GM23338 (cell line): ENCODE measurements around the gene RNF41. TPM values are rescaled to one million over a fixed set of nuclear protein-coding genes. Genes with fewer than 3 reads are reported as not detected.

ENCODE experiments used
- ATAC-seq: fragments of 200-7000 bp; cut with Tn5 transposase; 3 replicates; pipeline ENCODE4 v1.9.1; 2020
- DNase-seq: peaks from one replicate; pipeline ENCODE4 v3.0.0-alpha.2; 2015; ENCODE audit warnings: low spot score
- H2AFZ ChIP-seq: fragments of 200-600 bp; sonication (generic); 2 replicates; pipeline ENCODE4 v1.8.0; 2016; ENCODE audit warnings: antibody characterized with exemption, mild to moderate bottlenecking, moderate library complexity
- H3F3A ChIP-seq: fragments of 200-600 bp; sonication (generic); replicated peaks from 2 replicates; pipeline ENCODE4 v1.8.0; 2017; ENCODE audit warnings: antibody characterized with exemption, mixed run types, low read depth
- H3K27ac ChIP-seq: fragments of 200-600 bp; sonication (generic); 2 replicates; pipeline ENCODE4 v1.6.1; 2016; ENCODE audit warnings: low read depth
- H3K27me3 ChIP-seq: fragments of 200-600 bp; sonication (generic); 2 replicates; pipeline ENCODE4 v1.8.0; 2016; ENCODE audit warnings: mild to moderate bottlenecking, mixed run types, moderate library complexity; ENCODE audit not compliant: insufficient read depth
- H3K36me3 ChIP-seq: fragments of 200-600 bp; sonication (generic); 2 replicates; pipeline ENCODE4 v1.8.0; 2016; ENCODE audit warnings: mild to moderate bottlenecking; ENCODE audit not compliant: insufficient read depth
- H3K4me1 ChIP-seq: fragments of 200-600 bp; sonication (generic); 2 replicates; pipeline ENCODE4 v1.8.0; 2016; ENCODE audit warnings: mild to moderate bottlenecking, moderate library complexity; ENCODE audit not compliant: insufficient read depth
- H3K4me2 ChIP-seq: fragments of 200-600 bp; sonication (generic); 2 replicates; pipeline ENCODE4 v1.7.1; 2017; ENCODE audit warnings: mixed run types
- H3K4me3 ChIP-seq: fragments of 200-600 bp; sonication (generic); 2 replicates; pipeline ENCODE4 v1.6.1; 2016; ENCODE audit warnings: mixed run types
- H3K79me2 ChIP-seq: fragments of 200-600 bp; sonication (generic); replicated peaks from 2 replicates; pipeline ENCODE4 v1.8.0; 2017; ENCODE audit warnings: mild to moderate bottlenecking; ENCODE audit not compliant: insufficient read depth
- H3K9me2 ChIP-seq: fragments of 200-600 bp; sonication (generic); 2 replicates; pipeline ENCODE4 v1.8.0; 2017; ENCODE audit not compliant: insufficient read depth
- H4K20me1 ChIP-seq: fragments of 200-600 bp; sonication (generic); replicated peaks from 2 replicates; pipeline ENCODE4 v1.8.0; 2017; ENCODE audit warnings: mild to moderate bottlenecking; ENCODE audit not compliant: insufficient read depth
- H3K27ac Mint-ChIP-seq: 2 replicates; pipeline ENCODE4 v1.8.0; 2020; ENCODE audit warnings: inconsistent platforms, mild to moderate bottlenecking, moderate library complexity, mixed read lengths
- H3K27me3 Mint-ChIP-seq: 3 replicates; pipeline ENCODE4 v1.8.0; 2022; ENCODE audit warnings: low read depth, mild to moderate bottlenecking, moderate library complexity, mixed read lengths, inconsistent platforms; ENCODE audit not compliant: insufficient read depth, poor library complexity
- H3K36me3 Mint-ChIP-seq: 3 replicates; pipeline ENCODE4 v1.8.0; 2021; ENCODE audit warnings: low read depth, mild to moderate bottlenecking, inconsistent platforms, moderate library complexity, mixed read lengths
- H3K4me1 Mint-ChIP-seq: 3 replicates; pipeline ENCODE4 v1.8.0; 2020; ENCODE audit warnings: mild to moderate bottlenecking, inconsistent platforms, mixed read lengths
- H3K4me3 Mint-ChIP-seq: 3 replicates; pipeline ENCODE4 v1.8.0; 2021; ENCODE audit warnings: moderate library complexity, mild to moderate bottlenecking, inconsistent platforms, mixed read lengths
- H3K9me3 Mint-ChIP-seq: 3 replicates; pipeline ENCODE4 v1.8.0; 2020; ENCODE audit warnings: moderate library complexity, mild to moderate bottlenecking, inconsistent platforms, mixed read lengths
- CREB1 ChIP-seq: fragments of 250-450 bp; sonication (Bioruptor Pico); IDR thresholded peaks from 2 replicates; pipeline ENCODE4 v1.5.0; 2020; ENCODE audit warnings: low read depth, mild to moderate bottlenecking, moderate library complexity
- EZH2 ChIP-seq: fragments of 200-600 bp; sonication (generic); IDR thresholded peaks from one replicate; pipeline ENCODE4 v1.8.0; 2017; ENCODE audit warnings: antibody characterized with exemption, mild to moderate bottlenecking, low read depth; ENCODE audit not compliant: unreplicated experiment
- EZH2phosphoT487 ChIP-seq: fragments of 200-600 bp; sonication (generic); IDR thresholded peaks from one replicate; pipeline ENCODE4 v1.8.1; 2018; ENCODE audit warnings: antibody characterized with exemption; ENCODE audit not compliant: unreplicated experiment
- JUNB ChIP-seq: IDR thresholded peaks from one replicate; pipeline ENCODE4 v1.6.1; 2016; ENCODE audit warnings: antibody characterized with exemption; ENCODE audit not compliant: unreplicated experiment
- NANOG ChIP-seq: IDR thresholded peaks from 2 replicates; pipeline ENCODE4 v1.6.1; 2016; ENCODE audit warnings: antibody characterized with exemption, borderline replicate concordance
- POLR2AphosphoS5 ChIP-seq: IDR thresholded peaks from 2 replicates; pipeline ENCODE4 v1.6.1; 2016; ENCODE audit warnings: antibody characterized with exemption, low read depth
- STAT1 ChIP-seq: IDR thresholded peaks from one replicate; pipeline ENCODE4 v1.6.1; 2016; ENCODE audit warnings: antibody characterized with exemption; ENCODE audit not compliant: unreplicated experiment
- ZNF114 ChIP-seq: fragments of 250-450 bp; sonication (Bioruptor Pico); IDR thresholded peaks from 2 replicates; pipeline ENCODE4 v1.5.0; 2020; ENCODE audit warnings: mild to moderate bottlenecking, moderate library complexity
- ZNF331 ChIP-seq: fragments of 250-450 bp; sonication (Bioruptor Pico); IDR thresholded peaks from 2 replicates; pipeline ENCODE4 v1.5.0; 2020; ENCODE audit warnings: low read depth, mild to moderate bottlenecking, moderate library complexity
- polyA plus RNA-seq: library from polyadenylated mRNA; unstranded; fragments of >200 nt; fragmentation: Nextera tagmentation; extraction: Ambion mirVana; gene quantifications from 2 replicates; pipeline ENCODE4 v1.2.1, GENCODE V29; 2016
- total RNA-seq: library from RNA; depleted of rRNA; stranded (reverse); fragments of >200 nt; shearing (Covaris generic); gene quantifications from 2 replicates; pipeline ENCODE4 v1.2.3, GENCODE V29; 2014
- TF ChIP-seq, protein P1 (sequence below), 2 experiments: fragments of 200-600 bp in 1 of 2; sonication (generic) in 1 of 2; conservative IDR thresholded peaks; 2 replicates each; pipeline versions ENCODE4 v1.5.1 to v1.6.1; 2016 to 2017; ENCODE audit warnings: antibody characterized with exemption in 2 of 2, low read depth in 2 of 2, mild to moderate bottlenecking in 2 of 2, moderate library complexity in 1 of 2
- TF ChIP-seq, protein P2 (sequence below): IDR thresholded peaks from 2 replicates; pipeline ENCODE4 v1.6.1; 2016; ENCODE audit warnings: antibody characterized with exemption
- TF ChIP-seq, protein P3 (sequence below): fragments of 250-450 bp; sonication (Bioruptor Pico); IDR thresholded peaks from 2 replicates; pipeline ENCODE4 v1.5.0; 2020; ENCODE audit warnings: mild to moderate bottlenecking, moderate library complexity
- TF ChIP-seq, protein P4 (sequence below): IDR thresholded peaks from one replicate; pipeline ENCODE4 v1.6.1; 2018; ENCODE audit warnings: antibody characterized with exemption; ENCODE audit not compliant: unreplicated experiment

The RNF41 gene
- total and polyA plus RNA-seq, 2 experiments from 2014 or later, result 15.3 to 77.1 TPM

DNA sequence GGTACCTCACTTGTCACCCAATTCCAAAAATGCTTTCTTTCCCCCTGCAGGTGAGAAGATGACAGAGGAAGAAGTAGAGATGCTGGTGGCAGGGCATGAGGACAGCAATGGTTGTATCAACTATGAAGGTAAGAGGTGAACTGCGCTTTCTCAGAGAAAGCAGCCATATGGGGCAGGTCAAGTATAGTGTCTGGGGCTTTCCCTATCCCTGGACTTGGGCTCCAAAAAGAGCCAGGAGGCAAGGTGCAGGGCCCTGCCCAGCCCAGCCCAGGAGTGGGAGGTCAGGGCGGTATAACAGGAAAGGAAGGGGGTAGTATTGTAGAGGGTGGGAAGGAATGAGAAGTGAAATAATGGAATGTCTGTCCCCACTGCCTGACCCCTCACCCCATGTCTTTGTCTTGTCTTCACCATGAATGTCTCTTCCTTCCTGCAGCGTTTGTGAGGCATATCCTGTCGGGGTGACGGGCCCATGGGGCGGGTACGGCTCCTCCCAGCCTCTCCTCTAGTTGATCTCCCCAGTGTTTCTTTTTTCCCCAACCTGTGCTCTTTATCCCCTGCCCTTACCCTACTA lies 61.4 kb downstream of the RNF41 start:
- H3K4me1 ChIP-seq, result peaks cover 47% of the 10 kb centered on the region
- peaks cover 31% of the 10 kb centered on the region for H3K79me2 ChIP-seq
- peaks cover 21% of the 10 kb centered on the region for H4K20me1 ChIP-seq
- no peak overlapping the region for H2AFZ ChIP-seq
- peaks cover 46% of the 10 kb centered on the region for H3K36me3 ChIP-seq
- peak overlapping the region; percentile 84 for H3K4me3 ChIP-seq
- H3K4me2 ChIP-seq, result peak overlapping the region; percentile 91
- H3K27ac Mint-ChIP-seq, result peak overlapping the region; percentile 74
- H3K27me3 ChIP-seq, result no peaks in the 10 kb centered on the region
- no peaks in the 10 kb centered on the region; the same call in none of the 3 replicates for H3K9me3 Mint-ChIP-seq
- no peaks in the 10 kb centered on the region for H3K9me2 ChIP-seq
- ATAC-seq, result no peak
- peak overlapping the region; percentile 92 for H3K4me3 Mint-ChIP-seq
- no peak for TF ChIP-seq EZH2
- TF ChIP-seq CREB1 (CRISPR knock-in tag), result no peak
- TF ChIP-seq, protein P1, sequence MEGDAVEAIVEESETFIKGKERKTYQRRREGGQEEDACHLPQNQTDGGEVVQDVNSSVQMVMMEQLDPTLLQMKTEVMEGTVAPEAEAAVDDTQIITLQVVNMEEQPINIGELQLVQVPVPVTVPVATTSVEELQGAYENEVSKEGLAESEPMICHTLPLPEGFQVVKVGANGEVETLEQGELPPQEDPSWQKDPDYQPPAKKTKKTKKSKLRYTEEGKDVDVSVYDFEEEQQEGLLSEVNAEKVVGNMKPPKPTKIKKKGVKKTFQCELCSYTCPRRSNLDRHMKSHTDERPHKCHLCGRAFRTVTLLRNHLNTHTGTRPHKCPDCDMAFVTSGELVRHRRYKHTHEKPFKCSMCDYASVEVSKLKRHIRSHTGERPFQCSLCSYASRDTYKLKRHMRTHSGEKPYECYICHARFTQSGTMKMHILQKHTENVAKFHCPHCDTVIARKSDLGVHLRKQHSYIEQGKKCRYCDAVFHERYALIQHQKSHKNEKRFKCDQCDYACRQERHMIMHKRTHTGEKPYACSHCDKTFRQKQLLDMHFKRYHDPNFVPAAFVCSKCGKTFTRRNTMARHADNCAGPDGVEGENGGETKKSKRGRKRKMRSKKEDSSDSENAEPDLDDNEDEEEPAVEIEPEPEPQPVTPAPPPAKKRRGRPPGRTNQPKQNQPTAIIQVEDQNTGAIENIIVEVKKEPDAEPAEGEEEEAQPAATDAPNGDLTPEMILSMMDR (conservative IDR thresholded peaks at IDR 0.05; ENCODE audit: low read depth in 2 of 2), result no peak
- TF ChIP-seq, protein P2, sequence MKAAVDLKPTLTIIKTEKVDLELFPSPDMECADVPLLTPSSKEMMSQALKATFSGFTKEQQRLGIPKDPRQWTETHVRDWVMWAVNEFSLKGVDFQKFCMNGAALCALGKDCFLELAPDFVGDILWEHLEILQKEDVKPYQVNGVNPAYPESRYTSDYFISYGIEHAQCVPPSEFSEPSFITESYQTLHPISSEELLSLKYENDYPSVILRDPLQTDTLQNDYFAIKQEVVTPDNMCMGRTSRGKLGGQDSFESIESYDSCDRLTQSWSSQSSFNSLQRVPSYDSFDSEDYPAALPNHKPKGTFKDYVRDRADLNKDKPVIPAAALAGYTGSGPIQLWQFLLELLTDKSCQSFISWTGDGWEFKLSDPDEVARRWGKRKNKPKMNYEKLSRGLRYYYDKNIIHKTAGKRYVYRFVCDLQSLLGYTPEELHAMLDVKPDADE, result no peak
- TF ChIP-seq JUNB, result no peak
- TF ChIP-seq ZNF114 (CRISPR knock-in tag), result no peak
- TF ChIP-seq POLR2AphosphoS5, result no peak
- no peak for TF ChIP-seq ZNF331
- TF ChIP-seq NANOG, result no peak
- TF ChIP-seq, protein P3, sequence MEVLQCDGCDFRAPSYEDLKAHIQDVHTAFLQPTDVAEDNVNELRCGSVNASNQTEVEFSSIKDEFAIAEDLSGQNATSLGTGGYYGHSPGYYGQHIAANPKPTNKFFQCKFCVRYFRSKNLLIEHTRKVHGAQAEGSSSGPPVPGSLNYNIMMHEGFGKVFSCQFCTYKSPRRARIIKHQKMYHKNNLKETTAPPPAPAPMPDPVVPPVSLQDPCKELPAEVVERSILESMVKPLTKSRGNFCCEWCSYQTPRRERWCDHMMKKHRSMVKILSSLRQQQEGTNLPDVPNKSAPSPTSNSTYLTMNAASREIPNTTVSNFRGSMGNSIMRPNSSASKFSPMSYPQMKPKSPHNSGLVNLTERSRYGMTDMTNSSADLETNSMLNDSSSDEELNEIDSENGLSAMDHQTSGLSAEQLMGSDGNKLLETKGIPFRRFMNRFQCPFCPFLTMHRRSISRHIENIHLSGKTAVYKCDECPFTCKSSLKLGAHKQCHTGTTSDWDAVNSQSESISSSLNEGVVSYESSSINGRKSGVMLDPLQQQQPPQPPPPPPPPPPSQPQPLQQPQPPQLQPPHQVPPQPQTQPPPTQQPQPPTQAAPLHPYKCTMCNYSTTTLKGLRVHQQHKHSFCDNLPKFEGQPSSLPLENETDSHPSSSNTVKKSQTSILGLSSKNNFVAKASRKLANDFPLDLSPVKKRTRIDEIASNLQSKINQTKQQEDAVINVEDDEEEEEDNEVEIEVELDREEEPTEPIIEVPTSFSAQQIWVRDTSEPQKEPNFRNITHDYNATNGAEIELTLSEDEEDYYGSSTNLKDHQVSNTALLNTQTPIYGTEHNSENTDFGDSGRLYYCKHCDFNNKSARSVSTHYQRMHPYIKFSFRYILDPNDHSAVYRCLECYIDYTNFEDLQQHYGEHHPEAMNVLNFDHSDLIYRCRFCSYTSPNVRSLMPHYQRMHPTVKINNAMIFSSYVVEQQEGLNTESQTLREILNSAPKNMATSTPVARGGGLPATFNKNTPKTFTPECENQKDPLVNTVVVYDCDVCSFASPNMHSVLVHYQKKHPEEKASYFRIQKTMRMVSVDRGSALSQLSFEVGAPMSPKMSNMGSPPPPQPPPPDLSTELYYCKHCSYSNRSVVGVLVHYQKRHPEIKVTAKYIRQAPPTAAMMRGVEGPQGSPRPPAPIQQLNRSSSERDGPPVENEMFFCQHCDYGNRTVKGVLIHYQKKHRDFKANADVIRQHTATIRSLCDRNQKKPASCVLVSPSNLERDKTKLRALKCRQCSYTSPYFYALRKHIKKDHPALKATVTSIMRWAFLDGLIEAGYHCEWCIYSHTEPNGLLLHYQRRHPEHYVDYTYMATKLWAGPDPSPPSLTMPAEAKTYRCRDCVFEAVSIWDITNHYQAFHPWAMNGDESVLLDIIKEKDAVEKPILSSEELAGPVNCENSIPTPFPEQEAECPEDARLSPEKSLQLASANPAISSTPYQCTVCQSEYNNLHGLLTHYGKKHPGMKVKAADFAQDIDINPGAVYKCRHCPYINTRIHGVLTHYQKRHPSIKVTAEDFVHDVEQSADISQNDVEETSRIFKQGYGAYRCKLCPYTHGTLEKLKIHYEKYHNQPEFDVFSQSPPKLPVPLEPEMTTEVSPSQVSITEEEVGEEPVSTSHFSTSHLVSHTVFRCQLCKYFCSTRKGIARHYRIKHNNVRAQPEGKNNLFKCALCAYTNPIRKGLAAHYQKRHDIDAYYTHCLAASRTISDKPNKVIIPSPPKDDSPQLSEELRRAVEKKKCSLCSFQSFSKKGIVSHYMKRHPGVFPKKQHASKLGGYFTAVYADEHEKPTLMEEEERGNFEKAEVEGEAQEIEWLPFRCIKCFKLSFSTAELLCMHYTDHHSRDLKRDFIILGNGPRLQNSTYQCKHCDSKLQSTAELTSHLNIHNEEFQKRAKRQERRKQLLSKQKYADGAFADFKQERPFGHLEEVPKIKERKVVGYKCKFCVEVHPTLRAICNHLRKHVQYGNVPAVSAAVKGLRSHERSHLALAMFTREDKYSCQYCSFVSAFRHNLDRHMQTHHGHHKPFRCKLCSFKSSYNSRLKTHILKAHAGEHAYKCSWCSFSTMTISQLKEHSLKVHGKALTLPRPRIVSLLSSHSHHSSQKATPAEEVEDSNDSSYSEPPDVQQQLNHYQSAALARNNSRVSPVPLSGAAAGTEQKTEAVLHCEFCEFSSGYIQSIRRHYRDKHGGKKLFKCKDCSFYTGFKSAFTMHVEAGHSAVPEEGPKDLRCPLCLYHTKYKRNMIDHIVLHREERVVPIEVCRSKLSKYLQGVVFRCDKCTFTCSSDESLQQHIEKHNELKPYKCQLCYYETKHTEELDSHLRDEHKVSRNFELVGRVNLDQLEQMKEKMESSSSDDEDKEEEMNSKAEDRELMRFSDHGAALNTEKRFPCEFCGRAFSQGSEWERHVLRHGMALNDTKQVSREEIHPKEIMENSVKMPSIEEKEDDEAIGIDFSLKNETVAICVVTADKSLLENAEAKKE (CRISPR knock-in tag), result no peak
- TF ChIP-seq, protein P4, sequence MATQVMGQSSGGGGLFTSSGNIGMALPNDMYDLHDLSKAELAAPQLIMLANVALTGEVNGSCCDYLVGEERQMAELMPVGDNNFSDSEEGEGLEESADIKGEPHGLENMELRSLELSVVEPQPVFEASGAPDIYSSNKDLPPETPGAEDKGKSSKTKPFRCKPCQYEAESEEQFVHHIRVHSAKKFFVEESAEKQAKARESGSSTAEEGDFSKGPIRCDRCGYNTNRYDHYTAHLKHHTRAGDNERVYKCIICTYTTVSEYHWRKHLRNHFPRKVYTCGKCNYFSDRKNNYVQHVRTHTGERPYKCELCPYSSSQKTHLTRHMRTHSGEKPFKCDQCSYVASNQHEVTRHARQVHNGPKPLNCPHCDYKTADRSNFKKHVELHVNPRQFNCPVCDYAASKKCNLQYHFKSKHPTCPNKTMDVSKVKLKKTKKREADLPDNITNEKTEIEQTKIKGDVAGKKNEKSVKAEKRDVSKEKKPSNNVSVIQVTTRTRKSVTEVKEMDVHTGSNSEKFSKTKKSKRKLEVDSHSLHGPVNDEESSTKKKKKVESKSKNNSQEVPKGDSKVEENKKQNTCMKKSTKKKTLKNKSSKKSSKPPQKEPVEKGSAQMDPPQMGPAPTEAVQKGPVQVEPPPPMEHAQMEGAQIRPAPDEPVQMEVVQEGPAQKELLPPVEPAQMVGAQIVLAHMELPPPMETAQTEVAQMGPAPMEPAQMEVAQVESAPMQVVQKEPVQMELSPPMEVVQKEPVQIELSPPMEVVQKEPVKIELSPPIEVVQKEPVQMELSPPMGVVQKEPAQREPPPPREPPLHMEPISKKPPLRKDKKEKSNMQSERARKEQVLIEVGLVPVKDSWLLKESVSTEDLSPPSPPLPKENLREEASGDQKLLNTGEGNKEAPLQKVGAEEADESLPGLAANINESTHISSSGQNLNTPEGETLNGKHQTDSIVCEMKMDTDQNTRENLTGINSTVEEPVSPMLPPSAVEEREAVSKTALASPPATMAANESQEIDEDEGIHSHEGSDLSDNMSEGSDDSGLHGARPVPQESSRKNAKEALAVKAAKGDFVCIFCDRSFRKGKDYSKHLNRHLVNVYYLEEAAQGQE, result no peak
- no peak for TF ChIP-seq STAT1
- TF ChIP-seq EZH2phosphoT487, result no peak
- H3K27ac ChIP-seq, result peak overlapping the region; percentile 98
- H3K4me1 Mint-ChIP-seq, result peaks cover 60% of the 10 kb centered on the region
- peaks cover 59% of the 10 kb centered on the region for H3F3A ChIP-seq
- peaks cover 82% of the 10 kb centered on the region for H3K36me3 Mint-ChIP-seq
- H3K27me3 Mint-ChIP-seq, result peaks cover 51% of the 10 kb centered on the region
- peak; percentile 59 for DNase-seq
